ENCODE data around the gene MCFD2. TPM values are rescaled to one million over a fixed set of nuclear protein-coding genes. Genes with fewer than 3 reads are reported as not detected.

The MCFD2 gene
- total RNA-seq, 1 donor from 2014 or later = 105 TPM

DNA sequence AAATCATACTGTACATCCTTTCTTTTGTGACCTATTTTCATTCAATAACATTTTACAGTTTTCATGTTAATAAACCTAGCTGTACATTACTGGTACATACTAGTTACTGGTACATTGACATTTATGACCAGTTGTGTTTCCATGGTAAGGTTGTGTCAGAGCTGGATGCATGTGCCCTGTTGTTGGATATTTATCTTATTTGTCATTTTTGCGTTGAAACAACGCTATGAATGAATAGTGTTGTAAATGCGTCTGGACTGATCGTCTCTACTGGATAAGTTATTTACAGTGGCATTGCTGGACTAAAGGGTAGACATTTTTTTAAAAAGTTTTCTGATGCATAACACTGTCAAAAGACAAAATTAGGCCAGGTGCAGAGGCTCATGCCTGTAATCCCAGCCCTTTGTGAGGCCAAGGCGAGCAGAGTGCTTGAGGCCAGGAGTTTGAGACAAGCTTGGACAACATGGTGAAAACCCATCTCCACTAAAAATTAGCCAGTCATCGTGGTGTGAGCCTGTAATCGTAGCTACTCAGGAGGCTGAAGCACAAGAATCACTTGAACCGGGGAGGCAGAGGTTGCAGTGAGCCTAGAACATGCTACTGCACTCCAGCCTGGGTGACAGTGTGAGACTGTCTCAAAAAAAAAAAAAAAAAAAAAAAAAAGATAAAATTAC lies 40.2 kb downstream of the MCFD2 start:
- no peaks in the 10 kb centered on the region for H3K36me3 ChIP-seq (ENCODE audit: control insufficient read depth, insufficient read depth, low read length)
- no peaks in the 10 kb centered on the region for H3K27me3 ChIP-seq (ENCODE audit: control insufficient read depth, insufficient read depth, low read length)
- no peak for FAIRE-seq
- no peak for DNase-seq (ENCODE audit: low read depth)
- TF ChIP-seq CTCF (IDR thresholded peaks at IDR 0.05; ENCODE audit: insufficient read depth, low read length, severe bottlenecking) = no peak
- H3K4me3 ChIP-seq (ENCODE audit: low read depth, low read length) = no peak overlapping the region

DNA sequence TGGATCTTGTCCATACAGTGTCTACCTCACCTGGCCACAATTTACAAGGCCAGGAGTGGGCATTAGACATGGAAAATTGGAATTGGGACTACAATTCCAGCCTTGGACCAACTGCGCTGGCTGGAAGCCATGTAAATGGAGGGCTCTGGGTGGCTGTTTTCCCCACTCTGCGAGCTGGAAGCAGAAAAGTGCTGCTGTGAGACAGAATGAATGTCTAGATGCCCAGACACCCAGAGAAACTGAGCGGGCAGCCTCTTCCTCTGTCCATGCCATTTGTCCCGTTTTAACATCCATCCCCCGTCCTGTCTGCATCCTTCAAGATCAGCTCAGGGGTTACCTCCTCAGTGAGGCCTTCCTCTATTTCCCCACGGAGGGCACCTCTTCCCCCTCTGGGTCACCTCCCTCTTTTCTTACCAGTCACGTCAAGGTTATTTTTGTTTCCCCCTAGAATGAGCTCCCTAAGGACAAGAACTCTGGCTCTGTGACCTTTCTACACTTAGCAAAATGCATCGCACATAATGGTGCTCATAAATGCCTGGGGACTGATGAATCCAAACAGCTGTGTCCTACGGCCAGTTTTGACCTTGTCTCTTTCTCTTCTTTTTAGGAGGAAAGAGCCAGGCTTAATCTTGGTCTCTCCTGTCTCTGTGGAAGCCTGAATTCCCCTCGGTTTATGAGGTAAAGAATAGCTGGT lies 41.2 kb downstream of the MCFD2 start:
- FAIRE-seq = no peak
- H3K27me3 ChIP-seq (ENCODE audit: control insufficient read depth, insufficient read depth, low read length) = no peaks in the 10 kb centered on the region
- no peak overlapping the region for H3K4me3 ChIP-seq (ENCODE audit: low read depth, low read length)
- no peaks in the 10 kb centered on the region for H3K36me3 ChIP-seq (ENCODE audit: control insufficient read depth, insufficient read depth, low read length)
- TF ChIP-seq CTCF (IDR thresholded peaks at IDR 0.05; ENCODE audit: insufficient read depth, low read length, severe bottlenecking) = no peak
- DNase-seq (ENCODE audit: low read depth) = no peak

DNA sequence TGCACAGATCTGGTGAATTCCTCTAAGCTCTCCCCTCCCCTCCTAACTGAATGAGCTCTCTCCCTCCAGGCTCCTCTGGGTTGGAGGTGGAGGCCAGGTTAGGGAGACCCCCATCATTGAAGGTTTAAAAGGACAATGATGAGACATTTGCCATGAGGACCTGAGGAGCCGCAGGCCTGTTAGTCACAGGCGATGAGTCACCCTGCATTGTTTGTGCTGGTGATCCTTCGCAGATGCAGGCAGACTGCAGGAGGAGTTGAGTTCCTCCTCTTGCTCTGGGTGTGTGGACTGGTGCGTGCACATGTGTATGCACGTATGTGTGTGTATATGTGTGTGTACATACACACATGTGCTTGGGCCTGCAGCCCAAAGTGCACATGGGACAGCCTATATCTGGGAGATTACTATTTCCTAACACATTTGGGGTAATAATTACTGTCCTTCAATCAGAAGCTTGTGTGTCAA lies 42.0 kb downstream of the MCFD2 start:
- FAIRE-seq (no peak), DNase-seq (ENCODE audit: low read depth) (peak; percentile 97)
- no peak overlapping the region for H3K4me3 ChIP-seq (ENCODE audit: low read depth, low read length)
- no peaks in the 10 kb centered on the region for H3K27me3 ChIP-seq (ENCODE audit: control insufficient read depth, insufficient read depth, low read length)
- H3K36me3 ChIP-seq (ENCODE audit: control insufficient read depth, insufficient read depth, low read length) = no peaks in the 10 kb centered on the region
- TF ChIP-seq CTCF (IDR thresholded peaks at IDR 0.05; ENCODE audit: insufficient read depth, low read length, severe bottlenecking) = no peak

- DNase-seq (ENCODE audit: low read depth) (no peak), FAIRE-seq (no peak)
- Histone ChIP-seq H3K36me3 (ENCODE audit: control insufficient read depth, insufficient read depth, low read length) (no peaks in the 10 kb centered on the region), H3K27me3 (ENCODE audit: control insufficient read depth, insufficient read depth, low read length) (no peaks in the 10 kb centered on the region), H3K4me3 (ENCODE audit: low read depth, low read length) (no peak overlapping the region)
- no peak for TF ChIP-seq CTCF (IDR thresholded peaks at IDR 0.05; ENCODE audit: insufficient read depth, low read length, severe bottlenecking)
Observed at GRCh38 chr2:46872902-46873603, 42.6 kb downstream of the MCFD2 start.

- no peak for DNase-seq (ENCODE audit: low read depth)
- no peaks in the 10 kb centered on the region for H3K27me3 ChIP-seq (ENCODE audit: control insufficient read depth, insufficient read depth, low read length)
- no peak for FAIRE-seq
- no peak overlapping the region for H3K4me3 ChIP-seq (ENCODE audit: low read depth, low read length)
- no peaks in the 10 kb centered on the region for H3K36me3 ChIP-seq (ENCODE audit: control insufficient read depth, insufficient read depth, low read length)
- no peak for TF ChIP-seq CTCF (IDR thresholded peaks at IDR 0.05; ENCODE audit: insufficient read depth, low read length, severe bottlenecking)
Observed at GRCh38 chr2:46871976-46872381, 43.6 kb downstream of the MCFD2 start.

Measured in bronchial epithelial cell (primary cell).